B cell (primary cell): Measurements from ENCODE around the gene NRN1L. TPM values are rescaled to one million over a fixed set of nuclear protein-coding genes. Genes with fewer than 3 reads are reported as not detected.
A peak's percentile ranks its signal among the peaks of the same experiment; 100 is the strongest.

Experiments
- ATAC-seq: fragments of 200-7000 bp; cut with Tn5 transposase; one replicate; pipeline ENCODE4 v1.10.0; 2021; ENCODE audit warnings: low read depth, mild to moderate bottlenecking, moderate number of reproducible peaks, moderate library complexity
- CTCF ChIA-PET: fragments of 350-600 bp; sonication (Branson Sonifier 250); formaldehyde crosslinking; loops from one replicate; lab custom pipeline; 2021; ENCODE audit warnings: antibody characterized with exemption, inconsistent platforms; lab: Charles Lee
- POLR2A ChIA-PET: fragments of 350-600 bp; sonication (Branson Sonifier 250); formaldehyde crosslinking; loops from one replicate; lab custom pipeline; 2021; ENCODE audit warnings: antibody characterized with exemption; lab: Charles Lee
- DNase-seq: peaks from one replicate; pipeline ENCODE4 v3.0.0; 2013
- H2AFZ ChIP-seq: 2 replicates; pipeline ENCODE4 v1.6.1; 2012; ENCODE audit warnings: mild to moderate bottlenecking, low read depth, low read length; ENCODE audit not compliant: insufficient read depth, poor library complexity, severe bottlenecking
- H3K27ac ChIP-seq, 2 donors: 1 replicate in 1 of 2; 2 replicates in 1 of 2; pipeline ENCODE4 v1.5.1; 2012 to 2013; ENCODE audit warnings: low read length in 2 of 2, mild to moderate bottlenecking in 2 of 2, moderate library complexity in 1 of 2
- H3K27me3 ChIP-seq, 4 experiments: fragments of 200-600 bp in 1 of 4; sonication (generic) in 1 of 4; replicated peaks in 1 of 4; 1 replicate in 2 of 4; 2 replicates in 2 of 4; pipeline versions ENCODE4 v1.6.1 to v1.7.0; 2013 to 2016; ENCODE audit warnings: low read length in 3 of 4, mild to moderate bottlenecking in 2 of 4, mixed read lengths in 1 of 4, moderate library complexity in 1 of 4; ENCODE audit not compliant: insufficient read depth in 4 of 4, control insufficient read depth in 3 of 4; ENCODE audit errors: control extremely low read depth in 1 of 4
- H3K36me3 ChIP-seq, 2 experiments: replicated peaks in 1 of 2; 1 replicate in 1 of 2; 2 replicates in 1 of 2; pipeline versions ENCODE4 v1.6.1 to v1.7.1; 2013; ENCODE audit warnings: low read length in 1 of 2; ENCODE audit not compliant: insufficient read depth in 2 of 2, control insufficient read depth in 1 of 2; ENCODE audit errors: control extremely low read depth in 1 of 2, extremely low read depth in 1 of 2
- H3K4me1 ChIP-seq, 2 donors: fragments of 200-600 bp in 1 of 2; sonication (generic) in 1 of 2; 1 replicate in 1 of 2; 2 replicates in 1 of 2; pipeline versions ENCODE4 v1.5.1 to v1.6.1; 2013 to 2017; ENCODE audit warnings: low read length in 2 of 2; ENCODE audit not compliant: control insufficient read depth in 2 of 2, insufficient read depth in 2 of 2
- H3K4me2 ChIP-seq: replicated peaks from 2 replicates; pipeline ENCODE3; 2012; ENCODE audit warnings: mild to moderate bottlenecking, low read depth, low read length; ENCODE audit not compliant: poor library complexity, severe bottlenecking
- H3K4me3 ChIP-seq, 5 experiments: fragments of 200-600 bp in 1 of 5; sonication (generic) in 1 of 5; 1 replicate in 3 of 5; 2 replicates in 2 of 5; pipeline versions ENCODE4 v1.5.1 to v1.7.0; 2011 to 2016; ENCODE audit warnings: low read length in 4 of 5, mild to moderate bottlenecking in 4 of 5, low read depth in 2 of 5, control low read depth in 1 of 5, moderate library complexity in 1 of 5; ENCODE audit not compliant: insufficient read depth in 1 of 5; ENCODE audit errors: control extremely low read depth in 1 of 5, extremely low read depth in 1 of 5
- H3K79me2 ChIP-seq: fragments of 200-600 bp; sonication (generic); one replicate; pipeline ENCODE4 v1.6.0; 2016; ENCODE audit warnings: low read length; ENCODE audit not compliant: control insufficient read depth, insufficient read depth
- H3K9ac ChIP-seq: fragments of 200-600 bp; sonication (generic); 2 replicates; pipeline ENCODE4 v1.6.1; 2017; ENCODE audit warnings: mild to moderate bottlenecking, low read length, moderate library complexity
- H3K9me3 ChIP-seq, 3 donors: one replicate each; pipeline versions ENCODE4 v1.6.1 to v1.7.1; 2013; ENCODE audit warnings: low read length in 2 of 3; ENCODE audit not compliant: control insufficient read depth in 2 of 3, insufficient read depth in 1 of 3; ENCODE audit errors: control extremely low read depth in 1 of 3
- H4K20me1 ChIP-seq: 2 replicates; pipeline ENCODE4 v1.6.0; 2012; ENCODE audit warnings: mild to moderate bottlenecking, low read length; ENCODE audit not compliant: insufficient read depth, control insufficient read depth, poor library complexity, severe bottlenecking
- H3K27ac Mint-ChIP-seq: one replicate; pipeline ENCODE4 v1.8.0; 2021; ENCODE audit warnings: mixed read lengths
- H3K27me3 Mint-ChIP-seq: one replicate; pipeline ENCODE4 v1.8.0; 2021; ENCODE audit warnings: mixed read lengths
- H3K4me1 Mint-ChIP-seq: one replicate; pipeline ENCODE4 v1.8.0; 2021; ENCODE audit warnings: mixed read lengths
- H3K4me3 Mint-ChIP-seq: one replicate; pipeline ENCODE4 v1.8.0; 2021; ENCODE audit warnings: mixed read lengths
- H3K9me3 Mint-ChIP-seq: one replicate; pipeline ENCODE4 v1.8.0; 2022; ENCODE audit warnings: mixed read lengths; ENCODE audit not compliant: insufficient read depth
- EZH2 ChIP-seq: IDR thresholded peaks from 2 replicates; pipeline ENCODE4 v1.6.1; 2012; ENCODE audit warnings: borderline replicate concordance, low read depth, mild to moderate bottlenecking, moderate library complexity, low read length; ENCODE audit not compliant: insufficient read depth, poor library complexity, severe bottlenecking
- WGBS: methylation state at CpG from one replicate; pipeline ENCODE4 v1.1.5; 2013; ENCODE audit warnings: missing lambda C conversion rate; ENCODE audit not compliant: insufficient coverage; 5-methylcytosine and 5-hydroxymethylcytosine counted together
- intact Hi-C: fragments of 100-400 bp; cut with micrococcal nuclease; formaldehyde crosslinking; loops from one replicate; pipeline ENCODE4 v1.10.0; 2022
- polyA plus RNA-seq: library from polyadenylated mRNA; depleted of rRNA; stranded (reverse); fragments of >200 nt; gene quantifications from 2 replicates; pipeline ENCODE4 v1.2.3, GENCODE V29; 2012
- total RNA-seq, 2 donors: library from RNA; stranded (reverse); fragments of 120-200 nt in 1 of 2; gene quantifications; 1 replicate in 1 of 2; 2 replicates in 1 of 2; pipeline versions ENCODE4 v1.2.3 to v1.2.4, GENCODE V29; 2013 to 2022
- TF ChIP-seq, protein P1 (sequence below): fragments of 200-600 bp; IDR thresholded peaks from one replicate; pipeline ENCODE4 v1.8.0; 2022; ENCODE audit warnings: antibody characterized with exemption, mild to moderate bottlenecking

Gene NRN1L
- total and polyA plus RNA-seq, 2 donors (not counting 1 experiment from before 2014, with no cell fraction given) = 2.1 to 4.1 TPM

DNA sequence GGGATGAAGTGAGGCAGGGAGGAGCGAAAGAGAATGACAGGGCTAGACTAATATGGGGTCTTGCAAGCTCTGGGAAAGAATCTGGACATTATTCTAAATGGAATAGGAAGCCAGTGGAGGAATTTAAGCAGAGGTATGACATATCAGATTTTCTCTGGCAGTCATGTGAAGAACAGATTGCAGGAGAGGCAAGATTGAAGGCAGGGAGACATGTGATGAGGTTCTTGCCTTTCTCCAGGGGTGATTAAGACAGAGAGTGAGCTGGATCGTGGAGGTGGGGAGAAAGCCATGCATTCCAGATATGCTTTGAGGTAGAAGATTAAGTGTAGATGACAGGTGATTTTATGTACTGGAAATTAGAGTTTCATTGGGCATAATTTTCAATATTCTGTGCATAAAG lies 46.9 kb upstream of the NRN1L start:
- H2AFZ ChIP-seq = no peak overlapping the region
- TF ChIP-seq, protein P1, sequence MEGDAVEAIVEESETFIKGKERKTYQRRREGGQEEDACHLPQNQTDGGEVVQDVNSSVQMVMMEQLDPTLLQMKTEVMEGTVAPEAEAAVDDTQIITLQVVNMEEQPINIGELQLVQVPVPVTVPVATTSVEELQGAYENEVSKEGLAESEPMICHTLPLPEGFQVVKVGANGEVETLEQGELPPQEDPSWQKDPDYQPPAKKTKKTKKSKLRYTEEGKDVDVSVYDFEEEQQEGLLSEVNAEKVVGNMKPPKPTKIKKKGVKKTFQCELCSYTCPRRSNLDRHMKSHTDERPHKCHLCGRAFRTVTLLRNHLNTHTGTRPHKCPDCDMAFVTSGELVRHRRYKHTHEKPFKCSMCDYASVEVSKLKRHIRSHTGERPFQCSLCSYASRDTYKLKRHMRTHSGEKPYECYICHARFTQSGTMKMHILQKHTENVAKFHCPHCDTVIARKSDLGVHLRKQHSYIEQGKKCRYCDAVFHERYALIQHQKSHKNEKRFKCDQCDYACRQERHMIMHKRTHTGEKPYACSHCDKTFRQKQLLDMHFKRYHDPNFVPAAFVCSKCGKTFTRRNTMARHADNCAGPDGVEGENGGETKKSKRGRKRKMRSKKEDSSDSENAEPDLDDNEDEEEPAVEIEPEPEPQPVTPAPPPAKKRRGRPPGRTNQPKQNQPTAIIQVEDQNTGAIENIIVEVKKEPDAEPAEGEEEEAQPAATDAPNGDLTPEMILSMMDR = no peak
- TF ChIP-seq EZH2 = no peak
- POLR2A ChIA-PET = interaction anchor here (0.7 kb wide), 2 partner anchors 21 to 101 kb away, joined by 3 read pairs; no protein-coding TSS in a partner anchor
- ATAC-seq (no peak), DNase-seq (no peak)
- no peaks in the 10 kb centered on the region for H3K36me3 ChIP-seq
- H3K79me2 ChIP-seq = peaks cover 14% of the 10 kb centered on the region
- H3K9ac ChIP-seq = no peak overlapping the region
- H3K4me3 ChIP-seq = no peak overlapping the region
- H4K20me1 ChIP-seq = no peaks in the 10 kb centered on the region
- H3K4me1 Mint-ChIP-seq = peaks cover 18% of the 10 kb centered on the region
- WGBS = 79% methylated on average over 2 of the region's 2 CpGs
- H3K27me3 ChIP-seq = no peaks in the 10 kb centered on the region
- H3K27ac Mint-ChIP-seq = no peak overlapping the region
- peaks cover 15 to 20% of the 10 kb centered on the region in 2 donors for H3K4me1 ChIP-seq
- H3K4me3 Mint-ChIP-seq = no peak overlapping the region
- H3K4me2 ChIP-seq = no peak overlapping the region
- H3K27ac ChIP-seq = no peak overlapping the region
- peaks cover 0 to 2% (median 0%) of the 10 kb centered on the region in 3 donors for H3K9me3 ChIP-seq
- CTCF ChIA-PET = interaction anchor here (0.9 to 1.4 kb wide), 2 partner anchors 21 to 358 kb away, joined by 3 to 9 read pairs; no protein-coding TSS in a partner anchor
- intact Hi-C loops = no loop called here
- H3K9me3 Mint-ChIP-seq = no peaks in the 10 kb centered on the region
- H3K27me3 Mint-ChIP-seq = no peaks in the 10 kb centered on the region

DNA sequence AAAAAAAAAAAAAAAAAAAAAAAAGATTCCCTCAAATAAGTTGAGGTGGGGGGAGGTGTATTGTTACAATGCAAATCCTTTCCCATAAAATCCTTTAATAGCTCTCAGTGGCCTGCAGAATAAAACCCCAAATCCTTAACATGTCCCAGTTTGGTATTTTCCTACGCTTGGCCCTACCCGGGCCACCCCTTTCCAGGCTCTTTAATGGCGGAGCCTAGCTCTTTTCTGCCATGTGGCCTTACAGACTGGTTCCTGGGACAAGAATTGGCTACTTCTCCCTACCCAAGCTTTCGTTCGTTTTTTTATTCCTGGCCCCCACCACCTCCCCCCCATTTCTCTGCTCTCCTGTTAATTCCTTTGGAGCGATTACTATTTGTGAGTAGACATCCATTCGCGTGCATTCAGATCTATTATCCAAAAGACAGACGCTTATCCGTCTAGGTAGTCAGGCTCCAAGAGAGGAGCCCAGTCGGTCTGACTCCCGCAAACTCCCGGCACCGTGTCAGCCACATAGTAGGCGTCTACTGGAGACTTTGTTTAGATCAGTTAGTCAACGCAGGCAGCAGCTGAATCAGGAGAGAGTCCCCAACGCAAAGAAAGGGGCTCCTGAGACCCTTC lies 43.4 kb upstream of the NRN1L start:
- no peaks in the 10 kb centered on the region for H3K9me3 Mint-ChIP-seq

More for the DNA sequence above, 43.4 kb upstream of the NRN1L start:
- Mint-ChIP-seq H3K27me3 (no peaks in the 10 kb centered on the region), H3K4me1 (peaks cover 36% of the 10 kb centered on the region), H3K27ac (peak overlapping the region; percentile 98), H3K4me3 (peak overlapping the region; percentile 96)
- Histone ChIP-seq H3K4me3 (peak overlapping the region in 2 of 5 experiments; percentile 74 to 91), H3K36me3 (no peaks in the 10 kb centered on the region), H3K9ac (peak overlapping the region; percentile 83), H4K20me1 (peaks cover 15% of the 10 kb centered on the region), H3K4me1 (peaks cover 31 to 41% of the 10 kb centered on the region in 2 donors), H3K4me2 (peak overlapping the region; percentile 97), H3K27ac (peak overlapping the region; percentile 87 to 96), H3K27me3 (no peaks in the 10 kb centered on the region), H3K9me3 (peaks cover 0 to 5% (median 0%) of the 10 kb centered on the region in 3 donors), H3K79me2 (peaks cover 22% of the 10 kb centered on the region), H2AFZ (peak overlapping the region; percentile 99)
- intact Hi-C loops = loop anchor here (1.0 to 10.0 kb wide), 2 partner anchors 25 to 1087 kb away; partner anchors contain the start of gene DYNC1LI2
- CTCF ChIA-PET = interaction anchor here (0.6 to 2.6 kb wide), 6 partner anchors 25 to 212 kb away, joined by 3 to 20 read pairs (median 4); no protein-coding TSS in a partner anchor
- POLR2A ChIA-PET = interaction anchor here (0.6 kb wide), 1 partner anchor 1485 kb away, joined by 6 read pairs; no protein-coding TSS in a partner anchor
- DNase-seq = no peak
- TF ChIP-seq, protein P1 = no peak
- TF ChIP-seq EZH2 = no peak
- WGBS = 78% methylated on average over 17 of the region's 17 CpGs
- no peak for ATAC-seq
